Measurements from ENCODE around the gene HEATR1.

- TF ChIP-seq ATF3 (IDR thresholded peaks at IDR 0.05) (no peak), CTCF (IDR thresholded peaks at IDR 0.05; ENCODE audit: low read depth, low read length, missing input control) (no peak), REST (IDR thresholded peaks at IDR 0.05) (no peak), MAX (IDR thresholded peaks at IDR 0.05) (no peak), FOXA2 (IDR thresholded peaks at IDR 0.05) (no peak), SP1 (IDR thresholded peaks at IDR 0.05) (no peak), GABPA (IDR thresholded peaks at IDR 0.05 in 1 of 2, conservative IDR thresholded peaks at IDR 0.05 in 1 of 2) (no peak), TAF1 (conservative IDR thresholded peaks at IDR 0.05) (no peak), HNF4A (conservative IDR thresholded peaks at IDR 0.05) (no peak), JUND (IDR thresholded peaks at IDR 0.05) (no peak), YY1 (IDR thresholded peaks at IDR 0.05) (no peak), RAD21 (IDR thresholded peaks at IDR 0.05) (no peak)
Measured at GRCh38 chr1:236509203-236509602, 95.1 kb downstream of the HEATR1 start.

Measured in liver (tissue), 3 donors.